Measurements from ENCODE around the gene PRICKLE1.

GRCh38 chr12:42589465-42590329 is at the start of gene PRICKLE1:
- TF ChIP-seq CTCF (IDR thresholded peaks at IDR 0.05), result no peak
- no peak for TF ChIP-seq EZH2 (IDR thresholded peaks at IDR 0.05; ENCODE audit: borderline replicate concordance, insufficient read depth, low read depth, low read length, poor library complexity, severe bottlenecking)
